Non-pigmented ciliary epithelial cell (primary cell): ENCODE measurements around the gene EPS15.
"Not testable (repeated sequence)": the region's sequence is repeated elsewhere in the genome, so short reads cannot be mapped to it uniquely, and the experiment has no call there.

Source experiments
- DNase-seq: peaks from one replicate; pipeline ENCODE4 v3.0.0-alpha.2; 2010; ENCODE audit warnings: low read depth

EPS15 gene

DNA sequence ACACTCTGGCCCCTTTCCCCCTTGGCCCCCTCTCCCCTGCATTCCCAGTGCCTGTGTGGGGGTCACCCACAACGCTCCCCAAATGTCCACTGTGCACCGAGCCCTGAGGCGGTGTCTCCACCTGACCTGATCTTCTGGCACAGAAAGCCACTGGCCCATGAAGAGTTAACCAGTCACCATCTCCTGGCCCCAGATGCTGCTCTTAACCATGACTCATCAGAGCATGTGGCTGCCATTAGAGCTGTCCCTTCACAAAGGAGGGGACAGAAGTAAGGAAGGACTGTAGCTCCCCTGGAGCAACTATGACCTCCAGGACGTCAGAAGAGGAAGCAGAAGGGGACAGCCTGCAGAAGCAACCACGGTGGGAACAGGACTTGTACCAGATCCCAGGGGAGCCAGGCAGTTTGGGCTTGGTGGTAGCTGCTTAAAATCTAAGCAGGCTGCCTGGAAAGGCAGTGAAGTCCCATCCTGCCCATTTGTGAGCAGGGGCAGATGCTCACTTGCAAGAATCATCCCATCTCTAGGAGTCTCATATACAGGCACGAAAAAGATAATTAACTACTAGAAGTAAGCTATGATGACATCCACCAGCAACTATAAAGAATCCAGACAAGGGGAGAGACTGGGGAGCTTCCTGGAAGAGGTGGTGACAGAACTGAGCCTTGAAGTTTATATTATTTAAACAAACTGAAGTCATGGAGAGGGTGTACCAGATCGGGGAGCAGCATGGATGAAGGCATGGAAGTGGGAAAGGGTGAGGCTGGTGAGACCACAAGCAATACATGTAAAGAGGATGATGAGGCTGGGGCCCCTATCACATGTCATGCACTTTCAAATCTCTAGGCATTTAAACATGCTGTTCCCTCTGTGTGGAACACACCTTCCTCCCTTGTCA is 187.6 kb downstream of the EPS15 start:
- no peak for DNase-seq

- no peak for DNase-seq
Measured at GRCh38 chr1:51330331-51331201, 188.5 kb downstream of the EPS15 start, which contains the start of gene TTC39A. Gene TTC39A, minus strand, starts transcription at chr1:51330562. Its CDS starts 85 bp downstream, at chr1:51330477.

DNA sequence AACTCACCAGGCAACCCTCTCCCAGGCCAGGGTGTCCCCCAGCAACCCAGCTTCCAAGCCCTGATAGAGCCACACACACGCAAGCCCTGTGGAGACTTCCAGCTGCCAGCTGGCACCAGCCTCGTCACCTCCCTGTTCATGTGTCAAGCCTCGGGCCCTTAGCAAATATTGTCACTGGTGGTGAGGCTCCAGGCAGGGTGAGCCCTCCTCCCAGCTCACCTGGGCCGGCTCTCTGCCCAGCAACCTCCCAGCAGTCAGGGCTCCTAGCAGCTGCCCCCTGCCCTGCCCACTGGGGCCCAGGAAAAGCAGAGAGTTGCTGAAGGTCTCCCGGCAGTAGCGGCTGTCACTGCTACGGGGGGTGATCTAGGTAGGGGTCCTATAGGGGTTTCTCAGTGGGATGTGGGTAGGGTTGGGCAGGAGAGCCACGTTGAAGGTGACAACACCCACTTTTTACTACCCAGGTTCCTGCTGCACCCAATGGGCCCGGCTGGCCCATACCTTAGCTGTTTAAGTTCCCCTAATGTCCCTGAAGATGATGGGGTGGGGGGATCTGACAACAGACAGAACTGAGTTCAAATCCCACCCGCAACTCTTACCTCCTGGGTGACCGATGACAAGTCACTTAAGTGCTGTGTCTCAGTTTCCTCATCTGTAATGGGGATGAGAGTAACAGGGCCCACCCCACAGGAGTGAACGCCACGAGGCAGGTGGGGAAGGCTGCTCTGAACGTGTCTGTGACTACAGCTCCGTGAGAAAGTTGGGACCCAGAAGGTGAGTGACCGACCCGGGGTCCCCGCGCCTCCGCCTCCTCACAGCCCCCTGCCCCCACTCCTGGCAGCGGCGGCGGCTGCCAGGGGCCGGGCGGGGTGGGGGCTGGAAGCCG is 189.4 kb downstream of the EPS15 start:
- no peak for DNase-seq

- no peak for DNase-seq
Measured at GRCh38 chr1:51328926-51329325, 190.1 kb downstream of the EPS15 start.

DNA sequence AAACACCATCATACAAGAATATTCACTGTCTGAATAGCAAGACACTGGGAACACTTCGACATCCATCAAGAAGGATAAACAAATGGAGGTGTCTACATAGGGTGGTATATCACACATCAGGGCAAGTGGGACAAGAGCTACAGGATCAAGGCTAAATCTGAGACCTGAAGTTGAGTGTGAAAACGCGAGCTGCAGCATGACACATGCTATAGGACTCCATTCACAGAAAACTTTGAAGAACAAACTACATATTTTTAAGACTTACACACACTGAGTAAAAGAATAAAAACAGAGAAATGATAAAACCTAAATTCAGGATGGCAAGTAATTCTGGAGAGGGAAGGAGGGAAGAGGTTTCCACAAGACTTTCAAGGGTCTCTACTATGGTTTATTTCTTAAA is 190.8 kb downstream of the EPS15 start:
- DNase-seq = no peak

GRCh38 chr1:51327386-51327785 is 191.7 kb downstream of the EPS15 start:
- no peak for DNase-seq

DNA sequence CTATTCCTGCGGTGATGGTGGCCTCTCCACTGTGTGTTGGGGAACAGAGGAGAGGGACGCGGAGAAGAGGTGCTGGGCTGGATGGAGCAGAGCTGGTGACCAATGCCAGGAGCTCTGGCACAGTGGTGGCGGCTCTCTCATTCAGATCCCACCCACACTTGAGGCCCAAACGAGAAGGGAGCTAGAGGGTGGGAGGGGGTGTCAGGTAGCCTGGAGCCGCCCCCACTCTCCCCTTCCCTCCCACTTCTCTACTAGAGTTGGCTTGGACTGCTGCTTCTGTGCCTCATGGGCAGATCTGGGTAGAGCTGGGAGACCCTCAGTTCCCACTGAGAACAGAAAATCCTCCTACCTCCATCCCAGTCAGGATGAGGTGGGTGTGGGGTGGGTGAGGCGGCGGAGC is 192.2 kb downstream of the EPS15 start:
- no peak for DNase-seq

- DNase-seq = no peak
Measured at GRCh38 chr1:51325878-51326755, 192.9 kb downstream of the EPS15 start.

DNA sequence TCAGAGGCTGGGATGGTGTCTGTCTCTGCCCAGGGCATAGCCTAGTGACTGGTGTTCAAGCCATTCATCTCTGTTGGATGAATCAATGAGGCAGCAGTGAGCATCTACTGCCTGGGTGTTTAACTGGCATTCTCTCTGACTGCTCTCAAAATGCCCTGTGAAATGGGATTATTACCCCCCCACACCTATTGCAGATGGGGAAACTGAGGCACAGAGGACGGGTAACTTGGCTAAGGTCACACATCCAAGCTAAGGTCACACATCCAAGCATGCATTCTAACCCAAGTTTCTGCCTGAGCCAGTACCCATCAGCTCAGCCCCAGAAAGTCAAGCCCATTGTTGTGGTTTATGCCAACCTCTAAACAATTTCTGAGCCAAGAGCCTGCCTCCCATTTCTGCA is 193.7 kb downstream of the EPS15 start:
- no peak for DNase-seq

- not testable (repeated sequence) for DNase-seq
Measured at GRCh38 chr1:51325011-51325385, 194.1 kb downstream of the EPS15 start.

- no peak for DNase-seq
Measured at GRCh38 chr1:51324251-51325010, 194.6 kb downstream of the EPS15 start.

- DNase-seq = no peak
Measured at GRCh38 chr1:51323778-51324177, 195.3 kb downstream of the EPS15 start.

DNA sequence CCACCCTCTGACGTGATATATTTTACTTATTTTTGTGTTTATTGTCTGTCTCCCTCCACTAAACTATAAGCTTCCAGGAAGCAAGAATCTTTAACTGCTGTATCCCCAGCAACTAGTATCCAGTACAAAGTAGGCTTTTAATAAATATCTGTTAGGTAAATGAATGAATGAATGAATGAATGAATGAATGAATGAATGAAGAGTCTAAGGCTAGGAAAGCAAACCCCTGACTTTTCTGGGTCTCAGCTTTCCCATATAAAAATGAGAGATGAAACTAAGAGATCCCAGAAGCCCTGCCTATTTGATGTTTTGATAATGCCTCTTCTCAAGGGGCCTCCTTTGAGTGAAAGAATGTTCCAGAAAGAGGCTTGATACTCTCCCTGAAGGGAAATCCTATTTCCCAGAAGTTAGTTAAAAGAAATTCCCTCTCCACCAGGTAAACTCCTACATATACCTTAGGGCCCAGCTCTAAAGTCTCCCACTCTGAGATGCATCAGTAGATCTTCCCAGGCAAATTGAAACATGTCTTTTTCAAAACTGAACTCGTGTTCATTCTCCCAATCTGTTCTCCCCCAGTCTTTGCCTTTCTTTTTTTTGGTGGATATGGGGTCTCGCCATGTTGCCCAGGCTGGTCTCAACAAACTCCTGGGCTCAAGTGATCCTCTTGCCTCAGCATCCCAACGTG is 196.5 kb downstream of the EPS15 start:
- DNase-seq = no peak

GRCh38 chr1:51321924-51322280 is 197.2 kb downstream of the EPS15 start:
- no peak for DNase-seq

DNA sequence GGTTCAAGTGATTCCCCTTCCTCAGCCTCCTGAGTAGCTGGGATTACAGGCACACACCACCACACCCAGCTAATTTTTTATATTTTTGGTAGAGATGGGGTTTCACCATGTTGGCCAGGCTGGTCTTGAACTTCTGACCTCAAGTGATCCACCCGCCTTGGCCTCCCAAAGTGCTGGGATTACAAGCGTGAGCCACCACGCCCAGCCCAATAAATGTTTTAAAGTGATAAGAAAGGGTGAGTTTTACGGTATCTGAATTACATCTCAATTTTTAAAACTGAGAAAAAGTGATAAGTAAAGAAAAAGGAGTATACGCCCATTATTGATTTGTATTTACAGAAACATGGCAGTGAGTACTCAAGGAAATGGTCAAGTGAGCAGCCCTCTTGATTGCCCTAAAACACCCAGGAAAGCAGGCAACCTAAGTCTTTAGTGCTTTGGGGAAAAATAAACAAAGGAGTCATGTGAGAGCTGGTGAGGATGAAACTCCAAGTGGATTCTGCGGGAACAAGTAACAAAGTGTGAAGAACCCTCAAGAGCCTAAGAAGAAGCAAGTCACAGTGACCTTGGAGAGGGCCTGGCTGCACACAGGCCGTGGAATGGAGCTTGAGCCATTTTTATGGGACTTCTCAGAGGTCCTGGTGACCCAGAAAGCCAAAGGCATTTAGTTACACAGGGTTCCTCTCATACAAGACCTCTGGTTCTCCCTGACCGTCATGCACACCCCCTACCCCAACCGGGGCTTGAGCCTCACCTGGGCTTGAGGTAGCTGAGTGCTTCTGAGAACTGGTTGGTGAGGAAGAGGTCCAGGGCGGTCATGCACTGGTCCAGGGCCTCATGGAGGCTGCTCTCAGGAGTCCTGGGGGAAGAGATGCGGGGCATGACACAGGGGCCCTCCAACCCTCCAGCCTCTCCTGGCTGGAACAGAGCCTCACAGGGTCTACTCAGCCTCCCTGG is 197.8 kb downstream of the EPS15 start:
- no peak for DNase-seq

DNA sequence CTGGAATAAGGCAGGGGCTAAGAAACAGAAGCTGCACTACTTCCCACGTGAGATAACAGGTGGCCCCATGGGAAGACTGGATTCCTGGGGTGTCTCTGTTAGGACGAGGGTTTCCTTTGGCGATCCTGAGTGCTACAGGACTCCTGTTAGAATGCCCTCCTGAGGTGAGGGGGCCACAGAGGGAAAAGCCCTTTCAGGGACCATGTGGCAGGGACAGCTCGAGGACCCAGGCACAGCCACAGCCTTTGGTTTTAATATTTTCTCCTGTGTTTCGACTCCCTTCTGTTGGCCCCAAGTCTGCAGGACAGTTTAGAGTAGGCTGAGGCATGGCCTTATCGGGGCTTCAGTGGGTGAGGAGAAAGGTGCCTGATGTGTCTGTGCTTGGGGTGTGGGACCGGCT is 201.3 kb downstream of the EPS15 start:
- DNase-seq = no peak

- DNase-seq = no peak
Measured at GRCh38 chr1:51316846-51317120, 202.3 kb downstream of the EPS15 start.

- DNase-seq = no peak
Measured at GRCh38 chr1:51316113-51316845, 202.8 kb downstream of the EPS15 start.
